Stimulated activated CD4-positive, alpha-beta T cell treated with anti-CD3 and anti-CD28 coated beads, Interleukin-1b, Interleukin-23, amount 100 ng/mL, for 1 hour (primary cell): ENCODE results near the gene TFG.
"Not testable (repeated sequence)": the region's sequence is repeated elsewhere in the genome, so short reads cannot be mapped to it uniquely, and the experiment has no call there.

Experiments
- DNase-seq, 2 donors: peaks; one replicate each; pipeline ENCODE4 v3.0.0-alpha.2; 2020; ENCODE audit warnings: low read depth in 2 of 2

TFG gene

DNA sequence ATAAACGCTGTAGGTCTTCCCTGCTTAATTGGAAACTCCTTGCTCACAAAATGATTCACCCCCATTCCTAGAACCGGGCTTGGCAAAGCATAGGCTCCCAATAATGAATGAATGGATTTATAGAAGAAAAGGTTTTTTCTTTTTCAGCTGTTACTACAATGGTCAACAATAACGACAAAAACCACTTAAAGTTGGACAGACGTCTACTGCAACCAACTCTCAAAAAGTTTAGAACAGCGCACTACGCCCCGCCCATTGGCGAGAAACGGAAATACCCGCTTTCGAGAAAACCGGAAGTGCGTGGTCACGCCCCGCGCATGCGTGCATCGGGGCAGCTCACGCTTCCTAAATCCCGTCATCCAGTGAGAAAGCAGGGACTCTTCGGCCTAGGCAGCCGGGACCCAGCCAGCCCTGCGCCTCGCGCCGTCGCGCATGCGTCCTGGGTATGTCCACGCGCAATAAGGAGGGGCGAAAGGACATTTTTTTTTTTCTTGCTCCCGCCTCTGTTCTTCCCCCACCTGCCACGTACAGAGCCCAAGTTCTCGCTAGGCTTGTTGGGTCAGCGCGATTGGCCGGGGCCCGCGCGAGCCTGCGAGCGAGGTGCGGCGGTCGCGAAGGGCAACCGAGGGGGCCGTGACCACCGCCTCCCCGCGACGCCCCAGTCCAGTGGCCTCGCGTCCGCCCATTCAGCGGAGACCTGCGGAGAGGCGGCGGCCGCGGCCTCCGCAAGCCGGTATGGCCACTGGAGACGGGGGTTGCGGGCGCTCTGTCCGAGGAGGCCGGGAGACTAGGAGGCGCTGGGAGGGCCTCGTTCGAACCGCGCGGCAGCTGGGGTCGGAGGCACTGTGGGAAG, at the start of gene TFG:
Gene TFG (plus strand): TSS at position 506 of the 853 bp plus-strand sequence. CDS start 4,192 bp downstream, outside the sequence.
- peak; percentile 91 to 97 for DNase-seq

DNA sequence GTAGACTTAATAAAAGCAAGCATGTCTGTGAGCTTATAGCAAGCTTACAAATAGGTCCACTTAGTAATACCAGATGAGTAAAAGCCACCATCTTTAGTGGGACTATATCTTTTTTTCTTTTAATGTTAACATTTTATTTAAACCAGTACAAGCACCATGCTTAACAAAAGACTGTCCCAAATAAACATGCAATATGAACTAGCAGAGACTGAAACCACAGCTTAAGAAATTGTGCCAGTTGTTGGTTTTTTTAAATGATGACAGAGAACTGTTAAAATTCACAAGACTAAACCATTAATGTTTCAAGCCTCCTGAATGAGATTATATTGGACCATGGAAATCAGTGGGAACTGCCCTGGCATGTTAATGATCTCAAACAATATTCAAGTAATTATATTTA, 48.0 kb upstream of the TFG start:
- DNase-seq, result not testable (repeated sequence)

GRCh38 chr3:100662113-100662823, 47.0 kb upstream of the TFG start:
- no peak for DNase-seq

- DNase-seq, result no peak
Measured at GRCh38 chr3:100665230-100665629, 44.1 kb upstream of the TFG start.

DNA sequence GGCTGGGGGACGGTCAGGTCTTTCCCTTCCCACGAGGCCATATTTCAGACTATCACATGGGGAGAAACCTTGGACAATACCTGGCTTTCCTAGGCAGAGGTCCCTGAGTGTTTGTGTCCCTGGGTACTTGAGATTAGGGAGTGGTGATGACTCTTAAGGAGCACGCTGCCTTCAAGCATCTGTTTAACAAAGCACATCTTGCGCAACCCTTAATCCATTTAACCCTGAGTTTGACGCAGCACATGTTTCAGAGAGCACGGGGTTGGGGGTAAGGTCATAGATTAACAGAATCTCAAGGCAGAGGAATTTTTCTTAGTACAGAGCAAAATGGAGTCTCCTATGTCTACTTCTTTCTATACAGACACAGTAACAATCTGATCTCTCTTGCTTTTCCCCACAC, 42.6 kb upstream of the TFG start:
- not testable (repeated sequence) for DNase-seq

GRCh38 chr3:100667316-100667715, 42.0 kb upstream of the TFG start:
- DNase-seq, result not testable (repeated sequence)

- not testable (repeated sequence) for DNase-seq
Measured at GRCh38 chr3:100670995-100671394, 38.3 kb upstream of the TFG start.

DNA sequence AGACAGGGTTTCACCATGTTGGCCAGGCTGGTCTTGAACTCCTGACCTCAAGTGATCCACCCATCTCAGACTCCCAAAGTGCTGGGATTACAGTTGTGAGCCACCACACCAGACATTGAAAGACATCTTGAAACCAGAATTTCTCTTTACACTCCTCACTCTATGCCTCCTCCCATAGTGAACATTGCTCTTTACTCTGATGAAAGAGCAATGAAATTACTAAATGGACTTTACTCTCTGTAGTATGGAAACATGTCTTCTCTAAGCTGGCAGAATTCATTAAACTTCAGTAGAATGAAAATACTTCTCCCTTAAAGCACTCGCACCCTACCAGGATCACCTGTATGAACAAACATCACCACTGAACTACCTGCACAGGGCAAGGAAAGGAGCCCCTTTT, 27.8 kb upstream of the TFG start:
- DNase-seq, result no peak

- DNase-seq, result no peak
Measured at GRCh38 chr3:100682056-100682853, 27.0 kb upstream of the TFG start.

GRCh38 chr3:100682854-100683760, 26.2 kb upstream of the TFG start:
- no peak for DNase-seq

- DNase-seq, result no peak
Measured at GRCh38 chr3:100693225-100693624, 16.1 kb upstream of the TFG start.

DNA sequence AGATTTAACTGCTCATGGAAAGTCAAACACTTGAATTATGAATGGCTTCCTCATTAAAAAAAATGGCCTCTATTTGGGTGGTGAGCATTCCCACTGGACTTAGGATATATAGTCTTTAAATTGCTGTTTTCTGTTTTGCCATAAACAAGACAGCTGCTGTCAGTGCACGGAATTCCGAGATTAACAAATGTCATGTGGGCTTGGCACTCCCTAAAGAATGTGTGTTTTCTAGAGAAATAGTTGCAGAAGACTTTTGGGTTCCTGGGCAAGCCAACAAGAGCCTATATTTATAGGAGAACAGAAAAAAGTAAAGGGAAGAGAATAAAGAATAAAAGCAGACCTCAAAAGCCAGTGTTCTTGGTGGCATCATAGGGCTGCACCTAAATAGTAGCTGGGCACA, 13.6 kb upstream of the TFG start:
- no peak for DNase-seq

DNA sequence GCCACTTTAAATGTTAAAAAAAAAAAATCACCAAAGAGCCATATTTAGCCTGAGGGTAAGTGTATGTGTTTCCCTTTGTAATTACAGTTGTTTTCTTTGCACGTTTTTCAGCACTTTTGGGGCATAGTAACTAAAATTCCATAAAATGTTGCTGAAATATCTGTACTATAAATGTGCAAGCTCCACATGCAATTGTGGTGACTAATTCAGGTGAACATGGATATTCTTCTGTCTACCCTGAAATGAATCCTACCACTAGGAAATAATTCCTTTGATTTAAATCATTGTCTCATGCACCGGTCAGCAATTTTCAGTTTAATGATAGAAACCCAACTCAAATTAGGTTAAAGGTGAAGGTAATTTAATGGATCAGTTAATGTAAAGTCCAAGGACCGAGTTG, 13.1 kb upstream of the TFG start:
- no peak for DNase-seq

- no peak for DNase-seq
Measured at GRCh38 chr3:100697172-100697571, 12.1 kb upstream of the TFG start.

- no peak for DNase-seq
Measured at GRCh38 chr3:100697723-100698285, 11.5 kb upstream of the TFG start.

DNA sequence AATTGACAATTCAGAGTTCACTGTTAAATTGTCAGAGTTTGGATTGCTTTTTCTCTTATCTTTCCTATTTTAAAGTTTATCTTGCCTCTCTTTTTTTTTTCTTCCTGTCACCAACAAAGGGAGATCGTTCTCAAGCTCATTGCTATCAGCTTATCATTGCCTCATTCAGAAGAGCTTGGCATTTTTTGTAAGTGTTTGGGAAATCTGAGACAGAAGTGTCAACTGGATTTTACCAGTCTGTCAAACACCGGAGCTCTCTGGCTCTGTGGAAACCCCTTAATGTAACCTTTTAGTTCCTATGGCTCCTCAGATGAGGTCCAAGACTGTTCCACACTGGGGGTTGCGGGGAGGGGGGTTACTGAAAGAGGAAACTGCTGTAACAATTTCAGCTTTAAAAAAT, 10.6 kb upstream of the TFG start:
- DNase-seq, result no peak

DNA sequence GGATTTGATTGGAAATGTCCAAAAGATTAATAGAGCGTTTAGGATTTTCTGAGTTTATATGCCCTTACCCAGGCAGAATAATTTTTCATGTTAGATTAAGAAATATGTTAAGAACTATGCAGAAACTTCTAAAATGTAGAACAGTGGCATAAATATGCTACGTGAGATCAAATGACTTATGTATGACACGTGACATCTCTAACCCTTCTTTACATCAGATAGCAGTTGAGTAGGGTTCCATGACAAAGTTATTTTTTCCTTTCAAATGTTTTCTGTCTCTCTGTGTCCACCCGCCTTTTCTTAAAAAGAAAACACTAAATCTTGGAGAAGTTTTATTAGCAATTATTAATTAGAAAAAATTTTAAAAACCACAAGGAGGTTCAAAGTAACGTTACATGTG, 8.6 kb upstream of the TFG start:
- no peak for DNase-seq

- DNase-seq, result no peak
Measured at GRCh38 chr3:100702082-100702979, 7.0 kb upstream of the TFG start.

DNA sequence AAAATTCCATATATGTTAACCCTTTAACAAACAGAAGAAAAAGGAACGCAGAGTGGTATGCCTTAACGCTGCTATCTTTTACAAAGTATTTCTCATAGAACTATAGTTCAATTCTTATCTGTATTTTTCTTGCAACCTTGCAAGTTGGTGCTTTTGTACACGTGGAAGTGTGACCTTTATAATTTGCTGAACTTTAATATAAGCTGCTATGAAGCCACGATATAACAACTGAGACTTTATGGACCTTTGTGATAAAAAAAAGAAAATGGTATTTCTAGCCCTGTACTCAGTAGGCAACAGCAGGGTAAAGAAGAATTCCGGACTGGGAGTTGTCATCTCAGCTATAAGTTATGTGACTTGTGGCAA, 6.3 kb upstream of the TFG start:
- DNase-seq, result no peak

- DNase-seq, result no peak
Measured at GRCh38 chr3:100703865-100704264, 5.4 kb upstream of the TFG start.
